Colonic mucosa (tissue), 4 donors: ENCODE results near the gene PXMP2. TPM values are rescaled to one million over a fixed set of nuclear protein-coding genes. Genes with fewer than 3 reads are reported as not detected.

ENCODE experiments used
- DNase-seq: peaks from one replicate; pipeline ENCODE4 v3.0.0-alpha.2; 2020
- H3K27ac ChIP-seq: fragments of 200-600 bp; one replicate; pipeline ENCODE4 v1.8.0; 2021
- H3K27me3 ChIP-seq: fragments of 200-600 bp; one replicate; pipeline ENCODE4 v1.8.0; 2021
- H3K36me3 ChIP-seq: fragments of 200-600 bp; one replicate; pipeline ENCODE4 v1.8.0; 2021
- H3K4me1 ChIP-seq: fragments of 200-600 bp; one replicate; pipeline ENCODE4 v1.8.0; 2021; ENCODE audit warnings: mild to moderate bottlenecking
- H3K4me3 ChIP-seq: fragments of 200-600 bp; one replicate; pipeline ENCODE4 v1.8.0; 2021
- H3K9ac ChIP-seq, 2 donors: one replicate each; pipeline ENCODE4 v1.7.0; 2013; ENCODE audit warnings: control low read depth in 2 of 2, low read depth in 2 of 2, low read length in 2 of 2
- H3K9me3 ChIP-seq: fragments of 200-600 bp; one replicate; pipeline ENCODE4 v1.8.0; 2021
- CTCF ChIP-seq: fragments of 200-600 bp; IDR thresholded peaks from one replicate; pipeline ENCODE4 v1.8.0; 2022; ENCODE audit warnings: antibody characterized with exemption, mild to moderate bottlenecking
- intact Hi-C: fragments of 100-400 bp; cut with DNase I; formaldehyde crosslinking; loops from one replicate; pipeline ENCODE4 v1.14.1; 2022
- total RNA-seq, 2 donors: library from RNA; stranded (reverse); fragmentation: NEBNext Ultra II Directional in 1 of 2; extraction: Animal tissue kit (Norgen Biotek cat#: 25700) in 1 of 2; gene quantifications; one replicate each; pipeline ENCODE4 v1.2.1, GENCODE V29; 2021
- donor health status: healthy.
- donor health status: DM: no; HTN: no; CAD: no.
- donor health status: DM: no; HTN: no; CAD: no.

The PXMP2 gene
- total RNA-seq, 2 donors from 2014 or later, result 64.1 to 82.7 TPM

- no peak for DNase-seq
- peaks cover 4% of the 10 kb centered on the region for H3K36me3 ChIP-seq
Measured at GRCh38 chr12:132672116-132672515, 15.3 kb upstream of the PXMP2 start.

GRCh38 chr12:132672678-132673077, 14.7 kb upstream of the PXMP2 start:
- no peaks in the 10 kb centered on the region for H3K27me3 ChIP-seq
- intact Hi-C loops, result no loop called here
- no peaks in the 10 kb centered on the region for H3K4me1 ChIP-seq
- H3K36me3 ChIP-seq, result no peaks in the 10 kb centered on the region
- H3K9me3 ChIP-seq, result no peaks in the 10 kb centered on the region
- TF ChIP-seq CTCF, result no peak
- no peak overlapping the region for H3K9ac ChIP-seq
- DNase-seq, result no peak
- H3K27ac ChIP-seq, result no peak overlapping the region
- H3K4me3 ChIP-seq, result no peak overlapping the region

More at GRCh38 chr12:132672116-132672515, 15.3 kb upstream of the PXMP2 start:
- intact Hi-C loops, result no loop called here
- Histone ChIP-seq H3K9me3 (no peaks in the 10 kb centered on the region), H3K4me3 (no peak overlapping the region), H3K9ac (no peak overlapping the region), H3K27me3 (no peaks in the 10 kb centered on the region), H3K4me1 (no peaks in the 10 kb centered on the region), H3K27ac (no peak overlapping the region)
- TF ChIP-seq CTCF, result no peak

DNA sequence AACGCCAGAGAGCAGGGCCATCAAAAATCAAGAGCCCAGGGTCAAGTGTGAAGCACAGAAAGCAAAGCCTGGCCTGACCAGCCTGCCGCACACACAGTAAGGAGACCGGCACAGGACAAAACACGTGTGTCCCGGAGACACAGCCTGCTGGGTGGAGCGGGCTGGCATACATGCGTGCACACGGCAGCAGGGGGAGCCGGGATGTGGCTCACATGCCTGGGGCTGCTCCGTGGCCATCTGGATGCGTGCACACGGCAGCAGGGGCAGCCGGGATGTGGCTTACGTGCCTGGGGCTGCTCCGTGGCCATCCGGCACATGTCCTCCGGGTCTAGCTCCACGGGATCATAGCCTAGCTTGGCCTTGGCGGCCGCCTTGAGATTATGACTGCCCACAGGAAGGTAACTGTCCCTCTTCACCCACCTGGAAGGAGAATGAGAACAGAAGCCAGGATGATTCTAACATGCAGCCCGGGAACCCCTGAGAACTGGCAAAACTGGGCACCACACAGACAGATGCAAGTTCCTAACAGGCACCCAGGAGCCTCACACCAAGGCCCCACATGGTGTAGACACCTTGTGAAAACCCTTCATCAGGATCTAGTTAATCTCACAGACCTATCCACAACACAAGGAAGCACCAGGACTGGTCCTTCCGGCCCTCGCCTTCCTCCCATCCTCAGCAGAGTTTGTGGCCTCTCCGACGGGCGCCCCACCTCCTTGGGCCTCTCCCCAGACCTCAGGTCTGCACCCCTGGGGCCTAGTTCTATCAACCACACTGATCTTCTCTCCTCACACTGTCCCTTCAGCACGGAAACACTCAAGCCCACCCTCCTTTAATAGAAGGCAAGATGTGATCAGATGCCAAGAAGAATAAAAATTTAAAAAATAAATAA, 13.9 kb upstream of the PXMP2 start:
- no peak overlapping the region for H3K4me3 ChIP-seq
- intact Hi-C loops, result no loop called here
- H3K27me3 ChIP-seq, result no peaks in the 10 kb centered on the region
- H3K36me3 ChIP-seq, result peaks cover 2% of the 10 kb centered on the region
- no peak for TF ChIP-seq CTCF
- no peak overlapping the region for H3K9ac ChIP-seq
- no peaks in the 10 kb centered on the region for H3K9me3 ChIP-seq
- H3K4me1 ChIP-seq, result no peaks in the 10 kb centered on the region
- H3K27ac ChIP-seq, result no peak overlapping the region
- no peak for DNase-seq

DNA sequence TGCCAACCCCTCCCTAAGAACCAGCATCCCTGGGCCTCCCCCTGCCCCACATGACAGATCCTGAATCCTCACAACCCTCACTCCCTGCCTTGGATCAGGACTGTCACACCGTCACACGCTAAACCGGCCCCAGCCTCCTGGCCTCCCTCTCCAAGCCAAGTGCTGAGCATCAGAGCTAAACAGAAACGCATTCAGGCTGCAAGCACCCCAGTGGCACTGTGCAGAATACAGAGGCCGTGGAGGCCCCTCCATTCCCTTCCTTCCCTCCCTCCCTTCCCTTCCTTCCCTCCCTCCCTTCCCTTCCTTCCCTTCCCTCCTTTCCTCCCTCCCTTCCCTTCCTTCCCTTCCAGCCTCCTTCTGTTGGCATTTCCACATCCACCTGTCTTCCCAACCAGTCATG, 12.8 kb upstream of the PXMP2 start:
- H3K36me3 ChIP-seq, result peaks cover 6% of the 10 kb centered on the region
- intact Hi-C loops, result no loop called here
- TF ChIP-seq CTCF, result no peak

DNA sequence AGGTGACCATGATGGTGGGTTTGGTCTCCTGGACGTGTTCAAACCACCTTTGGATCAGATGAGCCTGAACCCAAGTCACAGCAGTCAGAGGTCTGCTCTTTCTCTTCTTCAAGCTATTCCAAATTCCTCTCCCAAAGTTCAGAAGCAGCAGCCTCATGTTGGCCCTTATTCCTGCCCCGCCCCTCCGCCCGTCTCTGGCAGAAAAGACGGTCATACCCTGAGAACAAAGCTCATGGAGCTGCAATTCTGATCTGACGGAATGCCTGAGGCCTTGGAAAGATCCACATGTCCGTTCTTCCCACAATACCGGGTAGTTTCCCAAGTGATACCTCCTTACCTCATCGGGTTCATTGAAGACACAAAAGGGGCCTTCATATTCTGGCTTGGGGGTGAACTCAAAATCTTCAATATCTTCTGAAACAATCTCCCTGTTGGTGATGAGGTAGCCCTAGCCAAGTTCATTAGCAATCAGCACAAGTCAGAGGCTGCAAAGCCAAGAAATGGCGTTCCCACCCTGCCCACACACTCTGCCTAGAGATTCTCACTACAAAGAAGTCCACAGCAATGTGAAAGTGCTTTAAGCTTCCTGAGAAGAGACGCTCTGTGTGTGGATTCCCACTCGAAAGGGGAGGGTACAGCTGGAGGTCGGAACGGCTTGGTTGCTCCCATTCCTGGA, 11.5 kb upstream of the PXMP2 start:
- Histone ChIP-seq H3K27me3 (no peaks in the 10 kb centered on the region), H3K4me1 (no peaks in the 10 kb centered on the region), H3K36me3 (peaks cover 6% of the 10 kb centered on the region), H3K9me3 (no peaks in the 10 kb centered on the region), H3K9ac (no peak overlapping the region), H3K4me3 (no peak overlapping the region), H3K27ac (no peak overlapping the region)
- no peak for TF ChIP-seq CTCF
- peak; percentile 46 for DNase-seq
- intact Hi-C loops, result no loop called here

More for the DNA sequence above, 12.8 kb upstream of the PXMP2 start:
- DNase-seq, result no peak
- Histone ChIP-seq H3K27me3 (no peaks in the 10 kb centered on the region), H3K9me3 (no peaks in the 10 kb centered on the region), H3K4me3 (no peak overlapping the region), H3K4me1 (no peaks in the 10 kb centered on the region), H3K27ac (no peak overlapping the region), H3K9ac (no peak overlapping the region)
